ENCODE results near the gene PLEKHB2. TPM values are rescaled to one million over a fixed set of nuclear protein-coding genes. Genes with fewer than 3 reads are reported as not detected.
A peak's percentile ranks its signal among the peaks of the same experiment; 100 is the strongest.
"Not testable (repeated sequence)": the region's sequence is repeated elsewhere in the genome, so short reads cannot be mapped to it uniquely, and the experiment has no call there.

PLEKHB2 gene
- total RNA-seq, 1 donor from 2014 or later = 30.8 TPM

GRCh38 chr2:131093696-131094462 lies 11.3 kb upstream of the PLEKHB2 start:
- peak; percentile 74 for ATAC-seq

GRCh38 chr2:131094463-131095281 lies 10.5 kb upstream of the PLEKHB2 start:
- no peak for ATAC-seq

GRCh38 chr2:131103165-131103564 lies 2.0 kb upstream of the PLEKHB2 start:
- ATAC-seq = no peak

GRCh38 chr2:131104487-131105155 lies 515 bp upstream of the PLEKHB2 start:
- ATAC-seq = peak; percentile 85

GRCh38 chr2:131105950-131106801 lies 1.0 kb downstream of the PLEKHB2 start:
- peak; percentile 40 for ATAC-seq

GRCh38 chr2:131112529-131112928 lies 7.4 kb downstream of the PLEKHB2 start:
- ATAC-seq = no peak

- no peak for ATAC-seq
Observed at GRCh38 chr2:131113566-131114227, 8.6 kb downstream of the PLEKHB2 start.

GRCh38 chr2:131114950-131115349 lies 9.8 kb downstream of the PLEKHB2 start:
- ATAC-seq = not testable (repeated sequence)

- no peak for ATAC-seq
Observed at GRCh38 chr2:131115752-131116151, 10.6 kb downstream of the PLEKHB2 start.

GRCh38 chr2:131120815-131121317 lies 15.7 kb downstream of the PLEKHB2 start:
- no peak for ATAC-seq

GRCh38 chr2:131121464-131121863 lies 16.3 kb downstream of the PLEKHB2 start:
- ATAC-seq = no peak

GRCh38 chr2:131122496-131122895 lies 17.4 kb downstream of the PLEKHB2 start:
- no peak for ATAC-seq

GRCh38 chr2:131123192-131123591 lies 18.1 kb downstream of the PLEKHB2 start:
- ATAC-seq = no peak

GRCh38 chr2:131125195-131125757 lies 20.1 kb downstream of the PLEKHB2 start:
- ATAC-seq = no peak

GRCh38 chr2:131126436-131126835 lies 21.3 kb downstream of the PLEKHB2 start:
- ATAC-seq = no peak

GRCh38 chr2:131127076-131127475 lies 21.9 kb downstream of the PLEKHB2 start:
- ATAC-seq = no peak

GRCh38 chr2:131127981-131128380 lies 22.8 kb downstream of the PLEKHB2 start:
- no peak for ATAC-seq

- no peak for ATAC-seq
Observed at GRCh38 chr2:131130298-131130596, 25.1 kb downstream of the PLEKHB2 start.

GRCh38 chr2:131132729-131133128 lies 27.6 kb downstream of the PLEKHB2 start:
- no peak for ATAC-seq

GRCh38 chr2:131140581-131140980 lies 35.4 kb downstream of the PLEKHB2 start:
- ATAC-seq = no peak

GRCh38 chr2:131142849-131143248 lies 37.7 kb downstream of the PLEKHB2 start:
- ATAC-seq = no peak

Measured in esophagus mucosa (tissue), 1 donor.